ENCODE measurements around the gene MROH2A. TPM values are rescaled to one million over a fixed set of nuclear protein-coding genes. Genes with fewer than 3 reads are reported as not detected.

The MROH2A gene
- total RNA-seq, 4 donors from 2014 or later: not detected

GRCh38 chr2:233807966-233808935 is 30.1 kb downstream of the MROH2A start:
- 74 to 78% methylated on average over 10 of the region's 10 CpGs for WGBS, 2 donors
- no peaks in the 10 kb centered on the region for H3K4me1 ChIP-seq

GRCh38 chr2:233810385-233810784 is 32.3 kb downstream of the MROH2A start:
- Histone ChIP-seq H3K27ac (no peak overlapping the region), H3K27me3 (no peaks in the 10 kb centered on the region), H3K4me1 (no peaks in the 10 kb centered on the region), H3K9me3 (no peaks in the 10 kb centered on the region), H3K36me3 (no peaks in the 10 kb centered on the region), H3K4me3 (no peak overlapping the region)
- DNase-seq (ENCODE audit: low spot score in 2 of 2): no peak
- WGBS, 2 donors: 88 to 90% methylated on average over 6 of the region's 6 CpGs
- TF ChIP-seq CTCF (IDR thresholded peaks at IDR 0.05): no peak
- TF ChIP-seq POLR2A (IDR thresholded peaks at IDR 0.05): no peak

More at GRCh38 chr2:233807966-233808935, 30.1 kb downstream of the MROH2A start:
- Histone ChIP-seq H3K27me3 (no peaks in the 10 kb centered on the region), H3K9me3 (no peaks in the 10 kb centered on the region), H3K36me3 (no peaks in the 10 kb centered on the region), H3K27ac (no peak overlapping the region), H3K4me3 (no peak overlapping the region)
- no peak for TF ChIP-seq EP300 (IDR thresholded peaks at IDR 0.05)
- TF ChIP-seq POLR2A (IDR thresholded peaks at IDR 0.05): no peak
- TF ChIP-seq CTCF (IDR thresholded peaks at IDR 0.05): no peak
- no peak for DNase-seq (ENCODE audit: low spot score in 2 of 2)

GRCh38 chr2:233811087-233811486 is 33.0 kb downstream of the MROH2A start:
- Histone ChIP-seq H3K9me3 (no peaks in the 10 kb centered on the region), H3K27ac (no peak overlapping the region), H3K4me1 (no peaks in the 10 kb centered on the region), H3K4me3 (no peak overlapping the region), H3K36me3 (no peaks in the 10 kb centered on the region), H3K27me3 (no peaks in the 10 kb centered on the region)
- DNase-seq (ENCODE audit: low spot score in 2 of 2): no peak
- TF ChIP-seq CTCF (IDR thresholded peaks at IDR 0.05): no peak
- TF ChIP-seq POLR2A (IDR thresholded peaks at IDR 0.05): no peak
- no peak for TF ChIP-seq EP300 (IDR thresholded peaks at IDR 0.05)
- 63 to 78% methylated on average over 4 of the region's 4 CpGs for WGBS, 2 donors

- no peak overlapping the region for H3K4me3 ChIP-seq
- no peak overlapping the region for H3K27ac ChIP-seq
- TF ChIP-seq POLR2A (IDR thresholded peaks at IDR 0.05) (no peak), CTCF (IDR thresholded peaks at IDR 0.05) (no peak)
- WGBS, 2 donors: 87 to 90% methylated on average over 7 to 8 of the region's 8 CpGs
- no peak for DNase-seq (ENCODE audit: low spot score in 2 of 2)
- no peaks in the 10 kb centered on the region for H3K27me3 ChIP-seq
- no peaks in the 10 kb centered on the region for H3K4me1 ChIP-seq
- H3K36me3 ChIP-seq: no peaks in the 10 kb centered on the region
- H3K9me3 ChIP-seq: no peaks in the 10 kb centered on the region
These were observed 33.6 kb downstream of the MROH2A start for GRCh38 chr2:233811732-233812131.

GRCh38 chr2:233813236-233814055 is 35.3 kb downstream of the MROH2A start:
- H3K36me3 ChIP-seq: no peaks in the 10 kb centered on the region
- TF ChIP-seq POLR2A (IDR thresholded peaks at IDR 0.05) (no peak), CTCF (IDR thresholded peaks at IDR 0.05) (no peak), EP300 (IDR thresholded peaks at IDR 0.05) (no peak)
- no peaks in the 10 kb centered on the region for H3K9me3 ChIP-seq
- H3K4me3 ChIP-seq: no peak overlapping the region
- WGBS, 2 donors: 76 to 80% methylated on average over 3 of the region's 3 CpGs
- no peaks in the 10 kb centered on the region for H3K4me1 ChIP-seq
- no peak overlapping the region for H3K27ac ChIP-seq
- H3K27me3 ChIP-seq: no peaks in the 10 kb centered on the region
- DNase-seq (ENCODE audit: low spot score in 2 of 2): no peak

Data from tibial nerve (tissue), 4 donors.